GM19463 (cell line): ENCODE measurements around the gene CBX2.

Experiments used
- ATAC-seq: cut with Tn5 transposase; IDR thresholded peaks from one replicate; pipeline ENCODE4 v1.9.1; 2021; ENCODE audit warnings: mild to moderate bottlenecking, moderate library complexity; ENCODE audit not compliant: unreplicated experiment

Gene CBX2

DNA sequence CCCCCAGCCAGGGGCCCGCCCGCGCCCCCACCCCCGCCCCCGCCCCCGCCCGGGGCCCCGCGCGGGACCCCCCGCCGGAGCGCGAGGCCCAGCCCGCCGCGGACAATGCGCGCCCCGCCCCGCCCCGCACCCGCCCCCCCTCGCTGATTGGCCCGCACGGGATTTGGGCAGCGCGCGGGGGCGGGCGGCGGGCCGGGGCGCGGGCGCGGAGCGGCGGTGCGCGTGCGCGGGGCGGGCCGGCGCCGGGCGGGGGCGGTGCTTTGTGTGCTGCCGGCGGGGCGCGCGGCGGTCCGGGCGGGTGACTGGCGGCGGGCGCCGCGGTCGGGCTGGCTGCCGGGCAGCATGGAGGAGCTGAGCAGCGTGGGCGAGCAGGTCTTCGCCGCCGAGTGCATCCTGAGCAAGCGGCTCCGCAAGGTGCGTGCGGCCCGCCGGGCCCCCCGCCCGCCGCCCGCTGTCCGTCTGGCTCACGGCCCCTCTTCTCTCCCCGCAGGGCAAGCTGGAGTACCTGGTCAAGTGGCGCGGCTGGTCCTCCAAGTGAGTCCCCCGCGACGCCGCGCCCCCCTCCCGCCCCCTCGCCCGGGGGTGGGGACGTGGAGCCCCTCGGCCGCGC lies at the start of gene CBX2:
CBX2 (plus strand) TSS at position 255 of the 610 bp plus-strand sequence; CDS start at position 343, 88 bp downstream.
- ATAC-seq: peak; percentile 63

DNA sequence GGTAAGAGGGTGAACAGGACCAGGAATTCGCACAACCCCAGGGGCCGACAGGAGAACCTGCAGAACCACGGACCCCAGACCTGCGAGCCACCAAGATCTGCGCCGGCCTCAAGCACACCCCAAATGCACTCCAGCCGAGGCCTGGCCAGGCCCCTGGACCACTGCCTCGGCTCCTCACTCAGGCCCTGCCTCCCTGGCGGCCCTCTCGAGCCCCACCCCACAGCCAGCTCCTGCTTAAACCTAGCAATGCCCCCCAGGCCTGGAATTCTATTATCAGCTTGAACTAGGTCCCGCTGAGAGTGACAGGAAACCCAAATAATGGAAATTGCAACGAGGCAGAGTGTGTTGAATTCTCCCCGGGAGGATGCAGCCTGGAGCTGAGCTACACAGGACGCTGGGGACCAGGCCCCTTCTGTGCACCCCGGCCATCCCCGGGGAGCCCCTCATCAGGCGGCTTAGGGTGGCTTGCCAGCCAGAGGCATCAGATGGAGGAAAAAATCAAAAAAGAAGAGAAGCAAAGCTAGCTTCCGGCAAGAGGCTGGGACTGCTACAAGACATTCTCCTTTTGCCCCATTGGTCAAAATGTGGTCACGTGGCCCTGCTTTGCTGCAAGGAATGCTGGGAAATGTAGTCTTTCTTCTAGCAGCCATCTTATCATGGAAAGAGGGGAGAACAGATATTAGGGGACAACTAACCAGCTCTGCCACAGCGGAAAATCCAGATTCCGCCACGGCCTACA lies 49.6 kb upstream of the CBX2 start:
- ATAC-seq: no peak

DNA sequence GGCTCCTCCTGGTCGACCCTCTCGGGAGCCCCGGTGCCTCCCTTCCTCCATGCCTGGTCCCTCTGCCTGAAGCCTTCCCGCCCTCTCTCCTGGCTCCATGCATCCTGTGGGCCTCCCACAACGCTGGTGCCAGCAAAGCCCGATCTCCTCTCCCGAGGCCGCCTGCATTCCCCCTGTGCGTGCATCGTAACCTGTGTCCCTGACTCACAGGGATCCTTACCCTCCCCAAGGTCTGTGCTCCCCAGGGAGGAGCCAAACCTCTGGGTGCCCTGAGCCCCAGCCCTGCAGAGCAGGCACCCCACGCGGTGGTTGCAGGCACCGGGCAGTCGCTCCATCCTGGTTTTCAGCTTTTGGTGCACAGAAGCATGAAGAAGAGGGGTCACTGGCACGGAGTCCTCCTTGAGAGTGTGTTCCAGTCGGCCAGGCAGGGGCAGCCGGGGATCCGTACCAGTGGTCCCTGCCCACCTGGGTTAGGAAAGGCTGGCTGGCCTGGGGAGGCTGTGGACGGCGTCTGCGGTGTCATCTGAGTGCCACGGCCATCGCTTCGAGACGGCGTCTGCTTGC lies 49.0 kb upstream of the CBX2 start:
- ATAC-seq: no peak

DNA sequence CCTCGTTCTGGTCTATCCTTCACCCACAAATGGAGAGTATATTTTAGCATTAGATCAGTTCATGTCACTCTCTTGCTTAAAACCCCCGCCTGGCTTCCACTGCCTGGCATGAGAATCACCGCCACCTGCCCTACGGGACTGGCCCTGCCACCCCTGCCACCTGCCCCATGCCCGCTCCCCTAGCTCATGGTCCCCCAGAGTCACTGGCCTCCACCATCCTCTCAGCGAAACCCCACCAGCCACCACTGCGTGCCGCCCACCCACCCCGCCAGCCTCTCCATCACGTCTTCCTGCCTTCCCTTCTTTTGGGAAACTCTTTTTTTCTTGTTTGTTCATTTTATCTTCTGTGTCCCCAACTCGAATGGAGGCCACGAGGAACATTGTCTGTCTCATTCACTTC lies 48.2 kb upstream of the CBX2 start:
- no peak for ATAC-seq

DNA sequence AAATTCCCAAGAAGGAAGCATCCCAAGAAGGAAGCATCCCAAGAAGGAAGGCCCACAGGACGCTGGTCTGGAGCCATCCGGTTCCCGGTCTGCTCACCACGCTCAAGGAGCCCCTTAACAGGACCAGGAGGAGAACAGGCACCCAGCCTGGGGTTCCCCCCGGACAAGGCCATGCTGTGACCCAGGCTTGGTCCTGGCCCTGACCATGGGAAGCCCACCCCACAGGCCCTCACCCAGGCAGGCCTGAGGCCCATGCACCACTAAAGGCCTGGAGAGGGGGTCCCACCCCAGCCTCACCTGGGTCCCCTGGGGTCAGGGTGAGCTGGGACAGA lies 47.5 kb upstream of the CBX2 start:
- no peak for ATAC-seq

DNA sequence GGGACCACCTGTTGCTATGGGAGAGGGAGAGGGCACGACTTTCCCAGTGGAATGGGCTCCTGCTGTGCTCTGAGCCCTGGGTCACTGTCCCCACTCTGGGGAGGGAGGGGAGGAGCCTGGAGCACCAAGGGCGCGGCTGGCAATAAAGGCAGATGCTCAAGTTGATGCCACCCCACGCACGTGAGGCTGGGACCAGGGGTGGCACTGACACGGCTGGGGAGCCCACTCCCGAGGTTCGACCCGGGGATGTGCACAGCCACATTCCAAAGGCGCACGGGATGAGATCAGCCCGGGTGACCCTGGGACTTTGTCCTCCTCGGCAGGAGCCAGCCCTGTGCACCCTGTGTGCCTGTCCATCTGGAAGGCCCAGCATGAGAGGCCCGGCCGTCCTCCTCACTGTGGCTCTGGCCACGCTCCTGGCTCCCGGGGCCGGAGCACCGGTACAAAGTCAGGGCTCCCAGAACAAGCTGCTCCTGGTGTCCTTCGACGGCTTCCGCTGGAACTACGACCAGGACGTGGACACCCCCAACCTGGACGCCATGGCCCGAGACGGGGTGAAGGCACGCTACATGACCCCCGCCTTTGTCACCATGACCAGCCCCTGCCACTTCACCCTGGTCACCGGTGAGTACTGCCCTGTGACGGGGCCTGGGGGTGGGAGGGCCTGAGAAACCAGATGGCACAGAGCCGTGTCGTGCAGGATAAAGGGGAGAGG lies 47.0 kb upstream of the CBX2 start, which contains the start of gene ENPP7:
ENPP7 (plus strand) TSS at position 175 of the 715 bp plus-strand sequence; CDS start at position 372, 197 bp downstream.
- ATAC-seq: no peak

DNA sequence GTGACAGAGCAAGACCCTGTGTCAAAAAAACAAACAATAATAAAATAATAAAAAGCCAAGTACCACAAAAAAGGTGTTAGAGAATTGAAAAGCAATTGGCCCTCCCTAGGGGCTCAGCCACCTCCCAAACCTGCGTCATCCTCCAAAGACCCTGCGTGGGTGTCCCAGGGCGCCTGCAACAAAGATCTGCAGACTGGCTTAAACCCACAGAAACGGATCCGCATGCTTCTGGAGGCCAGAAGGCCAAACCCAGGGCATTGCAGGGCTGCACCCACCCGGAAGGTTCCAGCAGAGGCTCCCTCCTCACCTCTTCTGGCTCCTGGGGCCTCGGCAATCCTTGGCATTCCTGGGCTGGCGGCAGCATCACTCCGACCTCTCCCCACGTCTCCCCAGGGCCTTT lies 45.7 kb upstream of the CBX2 start:
- ATAC-seq: no peak

DNA sequence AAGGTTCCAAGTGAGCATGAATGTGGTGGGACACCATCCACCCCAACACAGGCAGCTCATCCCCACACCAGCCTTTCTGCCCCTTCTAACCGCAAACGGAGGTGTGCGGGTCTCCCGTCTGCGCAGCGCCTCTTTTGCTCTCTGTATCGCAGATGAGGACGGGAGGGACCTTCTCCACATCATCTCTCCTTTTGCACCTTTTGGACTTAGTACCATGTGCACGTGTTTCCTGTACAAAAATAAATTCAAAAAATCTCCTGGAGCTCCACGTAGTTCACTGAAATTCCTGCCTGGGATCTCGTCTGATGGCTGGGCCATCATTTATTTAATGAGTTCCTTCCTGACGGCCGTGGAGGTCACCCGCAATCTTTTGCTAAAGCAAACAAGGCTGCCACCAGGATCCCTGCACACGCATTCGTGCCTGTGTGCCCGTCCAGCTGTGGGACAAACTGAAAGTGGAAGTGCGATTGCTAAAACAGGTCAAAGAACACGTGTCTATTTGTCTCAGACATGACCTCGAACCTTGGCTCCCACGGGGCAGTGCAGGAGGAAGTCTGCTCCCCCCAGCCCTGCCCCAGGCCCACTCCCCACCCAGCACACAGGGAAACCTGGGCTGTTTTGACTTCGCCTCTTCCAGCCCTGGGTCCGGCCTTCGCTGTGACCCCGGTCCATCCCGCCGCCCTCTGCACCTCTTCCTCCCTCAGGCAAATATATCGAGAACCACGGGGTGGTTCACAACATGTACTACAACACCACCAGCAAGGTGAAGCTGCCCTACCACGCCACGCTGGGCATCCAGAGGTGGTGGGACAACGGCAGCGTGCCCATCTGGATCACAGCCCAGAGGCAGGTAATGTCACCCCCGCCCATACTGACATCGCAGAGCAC lies 44.9 kb upstream of the CBX2 start:
- no peak for ATAC-seq

DNA sequence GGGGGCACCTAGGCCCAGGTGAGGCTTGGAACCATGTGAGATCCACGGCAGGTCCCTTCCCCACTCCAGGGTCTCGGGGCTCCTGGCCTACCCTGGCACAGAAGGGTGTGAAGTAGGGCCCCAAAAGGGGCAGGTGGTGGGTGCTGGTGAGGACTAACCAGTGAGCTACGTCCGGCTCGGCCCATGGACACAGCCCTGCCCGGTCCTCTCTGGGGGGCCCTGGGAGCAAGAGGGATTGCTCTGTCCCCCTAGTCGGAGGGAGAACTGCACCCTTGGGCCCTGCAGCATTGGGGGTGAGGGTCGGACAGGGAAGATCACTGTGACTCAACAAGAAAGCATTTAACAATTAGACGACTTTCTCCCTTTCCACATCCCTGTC lies 44.3 kb upstream of the CBX2 start:
- ATAC-seq: no peak

DNA sequence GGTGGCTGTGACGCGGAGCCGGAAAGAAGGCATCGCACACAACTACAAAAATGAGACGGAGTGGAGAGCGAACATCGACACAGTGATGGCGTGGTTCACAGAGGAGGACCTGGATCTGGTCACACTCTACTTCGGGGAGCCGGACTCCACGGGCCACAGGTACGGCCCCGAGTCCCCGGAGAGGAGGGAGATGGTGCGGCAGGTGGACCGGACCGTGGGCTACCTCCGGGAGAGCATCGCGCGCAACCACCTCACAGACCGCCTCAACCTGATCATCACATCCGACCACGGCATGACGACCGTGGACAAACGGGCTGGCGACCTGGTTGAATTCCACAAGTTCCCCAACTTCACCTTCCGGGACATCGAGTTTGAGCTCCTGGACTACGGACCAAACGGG lies 42.9 kb upstream of the CBX2 start:
- no peak for ATAC-seq

DNA sequence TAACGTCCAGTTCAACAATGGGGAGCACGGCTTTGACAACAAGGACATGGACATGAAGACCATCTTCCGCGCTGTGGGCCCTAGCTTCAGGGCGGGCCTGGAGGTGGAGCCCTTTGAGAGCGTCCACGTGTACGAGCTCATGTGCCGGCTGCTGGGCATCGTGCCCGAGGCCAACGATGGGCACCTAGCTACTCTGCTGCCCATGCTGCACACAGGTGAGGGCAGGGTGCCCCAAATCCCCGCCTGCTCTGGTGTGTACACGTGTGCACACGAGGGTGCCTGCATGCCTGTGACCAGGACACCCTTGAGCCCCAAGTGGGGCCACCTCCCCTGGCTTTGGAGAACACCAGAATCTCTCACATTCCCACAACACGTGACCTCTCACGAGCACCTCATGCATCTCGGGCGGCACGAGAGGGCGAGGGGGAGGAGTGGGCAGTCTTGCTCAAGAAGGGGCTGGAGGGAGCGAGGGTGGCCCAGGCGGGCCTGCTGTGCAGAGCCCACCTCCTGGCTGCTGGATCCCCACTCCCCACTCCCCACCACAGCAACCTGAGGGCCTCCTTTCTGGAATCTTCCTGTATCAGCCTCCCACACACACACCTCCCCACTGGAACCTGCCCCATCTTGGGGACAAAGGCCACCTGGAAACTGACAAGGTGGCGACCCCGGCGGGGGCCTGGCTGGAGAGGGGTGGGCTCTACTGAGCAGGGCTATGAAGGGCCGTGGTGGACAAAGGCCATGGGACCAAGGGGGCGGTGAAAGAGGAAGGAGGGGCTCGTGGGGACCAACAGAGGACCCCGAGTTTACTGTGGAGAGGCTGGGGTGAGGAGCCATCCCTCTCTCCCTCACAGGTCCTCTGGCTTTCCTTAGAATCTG lies 40.7 kb upstream of the CBX2 start:
- no peak for ATAC-seq

DNA sequence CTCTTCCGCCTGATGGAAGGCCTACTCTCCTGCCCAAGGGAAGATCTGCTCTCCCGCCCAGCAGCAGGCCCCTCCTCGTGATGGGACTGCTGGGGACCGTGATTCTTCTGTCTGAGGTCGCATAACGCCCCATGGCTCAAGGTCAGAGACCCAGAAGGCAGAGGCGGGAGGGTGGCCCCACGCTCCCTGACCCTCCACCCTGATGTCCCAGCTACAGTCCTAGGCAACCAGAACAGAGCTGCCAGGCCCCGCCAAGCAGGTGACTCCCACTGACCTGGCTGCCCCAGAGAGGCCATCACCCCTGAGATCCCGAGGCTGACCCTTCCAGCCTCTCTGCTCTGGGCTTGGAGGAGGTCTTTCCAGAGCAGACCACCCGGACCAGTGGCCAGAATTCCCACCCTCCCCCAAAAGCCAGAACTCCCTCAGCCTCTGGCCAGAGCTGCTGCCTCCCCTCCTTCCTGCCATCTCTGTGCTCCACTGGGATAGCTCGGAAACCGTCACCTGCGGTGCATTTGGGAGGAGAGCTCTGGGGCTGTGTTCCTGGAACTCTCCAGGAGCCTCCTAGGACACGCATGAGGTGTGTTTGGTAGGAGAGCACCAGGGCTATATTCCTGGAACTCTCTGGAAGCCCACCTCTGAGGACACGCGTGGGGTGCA lies 39.9 kb upstream of the CBX2 start:
- no peak for ATAC-seq

DNA sequence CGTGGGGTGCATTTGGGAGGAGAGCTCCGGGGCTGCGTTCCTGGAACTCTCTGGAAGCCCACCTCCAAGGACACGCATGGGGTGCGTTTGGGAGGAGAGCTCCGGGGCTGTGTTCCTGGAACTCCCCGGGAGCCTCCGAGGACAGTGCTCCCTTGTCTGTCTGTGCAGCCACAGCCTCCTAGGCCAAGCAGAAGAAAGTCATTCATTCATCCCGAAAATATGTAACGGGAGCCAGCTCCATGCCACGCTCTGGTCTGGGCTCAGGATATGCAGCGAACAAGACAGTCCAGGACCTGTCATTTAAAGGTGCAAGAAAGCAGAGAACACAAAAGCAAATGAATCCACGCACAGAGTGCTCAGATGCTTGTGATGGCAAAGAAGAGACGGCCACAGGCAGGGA lies 39.3 kb upstream of the CBX2 start:
- no peak for ATAC-seq

DNA sequence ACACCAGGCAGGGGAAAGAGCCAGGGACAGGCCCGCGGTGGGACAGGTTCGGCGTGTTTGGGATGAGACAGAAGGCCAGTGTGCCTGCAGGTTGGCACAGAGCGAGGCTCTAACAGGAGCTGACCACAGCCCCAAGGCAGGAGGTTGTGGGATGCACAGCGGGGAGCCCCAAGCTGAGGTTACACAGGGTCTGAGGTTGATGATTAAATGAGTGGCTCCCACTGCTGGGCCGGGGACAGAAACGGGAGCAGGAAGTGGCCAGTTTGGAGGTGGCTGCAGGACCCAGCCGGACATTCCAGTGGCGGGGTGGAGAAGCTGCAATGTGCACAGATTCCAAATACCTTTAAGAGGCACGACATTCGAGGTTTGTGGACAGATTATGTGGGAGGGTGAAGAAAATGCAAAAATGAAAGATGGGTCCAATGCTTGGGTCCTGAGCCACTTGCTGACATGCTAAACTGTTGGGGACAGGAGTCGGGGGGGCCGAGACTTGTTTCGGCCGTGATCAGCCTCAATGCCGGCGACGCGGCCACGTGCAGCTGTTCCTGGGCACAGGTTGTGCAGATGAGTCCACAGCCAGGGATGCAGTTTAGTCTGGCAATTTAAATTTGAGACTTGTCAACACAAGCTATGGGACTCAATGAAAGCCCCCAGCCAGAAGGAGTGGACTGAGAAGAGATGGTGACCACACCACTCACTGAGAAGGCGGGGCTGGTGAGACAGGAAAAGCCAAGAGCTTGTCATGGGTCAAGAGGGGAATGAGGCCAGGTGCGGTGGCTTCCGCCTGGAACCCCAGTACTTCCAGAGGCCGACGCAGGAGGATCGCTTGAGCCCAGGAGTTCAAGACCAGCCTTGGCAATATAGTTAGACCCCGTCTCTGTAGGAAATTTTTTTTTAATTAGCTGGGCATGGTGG lies 38.5 kb upstream of the CBX2 start:
- no peak for ATAC-seq

DNA sequence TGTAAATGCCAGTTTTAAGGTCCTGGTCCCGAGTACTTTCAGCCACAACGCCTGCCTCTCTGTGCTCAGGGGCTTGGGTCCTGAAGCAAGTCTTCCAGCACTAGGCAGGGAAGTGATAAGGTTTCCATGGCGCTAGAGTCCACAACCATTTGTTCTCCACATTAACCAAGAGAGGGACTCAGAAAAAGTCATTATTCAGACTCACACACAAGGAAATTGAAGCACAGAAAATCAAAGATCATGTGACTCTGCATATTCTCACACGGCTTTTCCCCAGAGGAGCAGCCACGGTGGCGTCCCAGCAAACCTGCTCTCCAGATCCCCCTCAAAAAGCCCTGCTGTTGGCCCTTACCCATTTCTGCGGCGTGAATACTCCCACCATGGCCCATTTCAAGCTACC lies 37.5 kb upstream of the CBX2 start:
- no peak for ATAC-seq

DNA sequence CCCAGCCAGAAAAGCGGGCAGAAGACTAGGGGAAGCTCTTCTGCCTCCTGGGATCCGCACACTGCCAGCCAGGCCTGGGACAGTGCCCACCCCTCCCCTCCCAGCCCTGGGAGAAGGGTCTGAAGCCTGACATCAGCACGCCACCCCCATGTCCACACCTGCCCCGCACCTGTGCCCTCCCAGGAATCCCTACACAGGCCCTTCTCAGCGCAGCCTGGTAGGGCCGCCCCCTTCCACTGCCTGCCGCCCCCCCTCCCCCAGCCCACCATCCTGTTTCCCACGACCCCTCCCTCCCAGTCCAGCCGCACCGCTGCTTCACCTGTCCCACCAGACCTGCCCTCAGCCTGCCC lies 36.6 kb upstream of the CBX2 start:
- no peak for ATAC-seq

DNA sequence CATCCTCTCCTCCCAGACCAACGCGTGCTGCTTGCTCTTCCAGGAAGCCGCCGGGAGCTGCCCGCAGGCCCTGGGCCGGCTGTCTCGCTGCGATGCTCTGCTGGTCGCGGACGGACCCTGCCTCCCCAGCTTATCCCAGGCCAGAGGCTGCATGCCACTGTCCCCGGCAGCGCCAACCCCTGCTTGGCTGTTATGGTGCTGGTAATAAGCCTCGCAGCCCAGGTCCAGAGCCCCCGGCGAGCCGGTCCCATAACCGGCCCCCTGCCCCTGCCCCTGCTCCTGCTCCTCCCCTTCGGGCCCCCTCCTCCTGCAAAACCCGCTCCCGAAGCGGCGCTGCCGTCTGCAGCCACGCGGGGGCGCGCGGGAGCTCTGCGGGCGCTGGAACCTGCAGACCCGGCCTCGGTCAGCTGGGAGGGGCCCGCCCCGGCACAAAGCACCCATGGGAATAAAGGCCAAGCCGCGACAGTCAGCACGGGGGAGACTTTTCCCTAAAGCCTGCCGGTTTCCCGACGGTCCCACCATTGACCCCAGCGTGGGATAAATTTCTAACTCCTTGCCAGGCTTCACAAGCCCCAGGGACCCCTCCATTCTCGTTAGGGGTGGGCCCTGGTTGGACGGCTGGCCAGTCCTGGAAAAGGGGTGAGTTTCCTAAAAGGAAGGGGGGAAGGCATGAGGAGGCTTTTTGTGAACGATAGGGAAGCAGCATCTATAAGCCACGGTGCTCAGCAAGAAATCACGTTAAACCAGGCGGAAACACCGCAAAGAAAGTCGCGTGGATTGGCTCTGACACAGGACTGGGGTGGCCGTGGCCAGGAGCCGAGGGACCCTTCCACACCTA lies 36.0 kb upstream of the CBX2 start:
- no peak for ATAC-seq

DNA sequence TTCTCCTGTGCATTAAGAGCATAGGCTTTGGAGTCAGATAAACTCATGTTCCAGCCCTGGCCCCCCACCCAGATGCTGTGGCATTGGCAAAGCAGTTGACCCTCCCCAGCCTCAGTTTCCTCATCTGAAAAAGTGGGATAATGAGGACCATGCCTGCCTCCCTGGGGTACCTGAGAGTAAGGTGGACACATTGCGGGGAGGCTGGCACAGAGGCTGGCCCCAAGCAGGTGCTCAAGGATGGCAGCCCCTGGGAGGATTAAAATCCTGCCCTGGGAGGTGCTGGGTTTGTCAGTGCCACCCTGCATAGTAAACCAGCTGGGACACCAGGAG lies 35.4 kb upstream of the CBX2 start:
- ATAC-seq: no peak
